Choroid plexus epithelial cell (primary cell): Measurements from ENCODE around the gene MRC2.
A peak's percentile ranks its signal among the peaks of the same experiment; 100 is the strongest.

Experiments
- DNase-seq: peaks from one replicate; pipeline ENCODE4 v3.0.0-alpha.2; 2010; ENCODE audit warnings: low read depth
- H3K4me3 ChIP-seq: 2 replicates; pipeline ENCODE4 v1.5.1; 2011; ENCODE audit warnings: low read depth, mild to moderate bottlenecking, control low read depth, low read length, moderate library complexity
- CTCF ChIP-seq: conservative IDR thresholded peaks from 2 replicates; pipeline ENCODE4 v1.5.1; 2011; ENCODE audit warnings: low read depth, mild to moderate bottlenecking, control low read depth, inconsistent platforms, low read length, moderate library complexity

MRC2 gene

GRCh38 chr17:62641951-62642350 is 14.5 kb downstream of the MRC2 start:
- no peak overlapping the region for H3K4me3 ChIP-seq
- no peak for DNase-seq
- TF ChIP-seq CTCF, result no peak

GRCh38 chr17:62643496-62643895 is 16.0 kb downstream of the MRC2 start:
- TF ChIP-seq CTCF, result no peak
- no peak for DNase-seq
- H3K4me3 ChIP-seq, result no peak overlapping the region

- peak; percentile 67 for DNase-seq
- H3K4me3 ChIP-seq, result no peak overlapping the region
- TF ChIP-seq CTCF, result no peak
These were observed 17.2 kb downstream of the MRC2 start for GRCh38 chr17:62644487-62645173.

- H3K4me3 ChIP-seq, result no peak overlapping the region
- TF ChIP-seq CTCF, result no peak
These were observed 20.9 kb downstream of the MRC2 start for GRCh38 chr17:62648251-62648955.

GRCh38 chr17:62648956-62649294 is 21.5 kb downstream of the MRC2 start:
- TF ChIP-seq CTCF, result no peak
- no peak for DNase-seq
- no peak overlapping the region for H3K4me3 ChIP-seq

More at GRCh38 chr17:62648251-62648955, 20.9 kb downstream of the MRC2 start:
- DNase-seq, result peak; percentile 48

- no peak overlapping the region for H3K4me3 ChIP-seq
- no peak for DNase-seq
- TF ChIP-seq CTCF, result no peak
These were observed 22.1 kb downstream of the MRC2 start for GRCh38 chr17:62649570-62649969.

GRCh38 chr17:62650587-62650986 is 23.1 kb downstream of the MRC2 start:
- no peak for TF ChIP-seq CTCF
- H3K4me3 ChIP-seq, result no peak overlapping the region
- DNase-seq, result no peak
